H9 (cell line): ENCODE measurements around the gene MRPL43. TPM values are rescaled to one million over a fixed set of nuclear protein-coding genes. Genes with fewer than 3 reads are reported as not detected.
A peak's percentile ranks its signal among the peaks of the same experiment; 100 is the strongest.

Experiments
- DNase-seq: peaks from one replicate; pipeline ENCODE4 v3.0.0-alpha.2; 2017
- H2AFZ ChIP-seq: one replicate; pipeline ENCODE4 v1.6.1; 2013; ENCODE audit warnings: mild to moderate bottlenecking, low read length, control low read depth, moderate library complexity
- H2AK5ac ChIP-seq: 2 replicates; pipeline ENCODE4 v1.6.1; 2013; ENCODE audit warnings: low read length, control low read depth, mixed read lengths; ENCODE audit not compliant: insufficient read length
- H2BK120ac ChIP-seq: one replicate; pipeline ENCODE4 v1.6.1; 2013; ENCODE audit warnings: low read depth, mild to moderate bottlenecking, low read length, control low read depth, inconsistent platforms; ENCODE audit not compliant: poor library complexity, severe bottlenecking
- H2BK12ac ChIP-seq: 2 replicates; pipeline ENCODE4 v1.6.1; 2013; ENCODE audit warnings: low read length, control low read depth, mixed read lengths, low read depth; ENCODE audit not compliant: insufficient read length
- H2BK15ac ChIP-seq: 2 replicates; pipeline ENCODE4 v1.6.1; 2013; ENCODE audit warnings: low read depth, low read length, control low read depth
- H2BK20ac ChIP-seq: one replicate; pipeline ENCODE4 v1.6.1; 2013; ENCODE audit warnings: low read depth, mild to moderate bottlenecking, low read length, control low read depth, inconsistent platforms; ENCODE audit not compliant: poor library complexity, severe bottlenecking
- H2BK5ac ChIP-seq: 2 replicates; pipeline ENCODE4 v1.6.1; 2013; ENCODE audit warnings: low read length, control low read depth, mixed read lengths; ENCODE audit not compliant: insufficient read length
- H3K14ac ChIP-seq: 2 replicates; pipeline ENCODE4 v1.6.1; 2013; ENCODE audit warnings: low read length, control low read depth; ENCODE audit not compliant: insufficient read depth
- H3K18ac ChIP-seq: 2 replicates; pipeline ENCODE4 v1.6.1; 2013; ENCODE audit warnings: low read depth, mild to moderate bottlenecking, mixed read lengths, low read length, control low read depth; ENCODE audit not compliant: insufficient read length
- H3K23ac ChIP-seq: 2 replicates; pipeline ENCODE4 v1.6.1; 2013; ENCODE audit warnings: low read length, control low read depth, mixed read lengths, low read depth; ENCODE audit not compliant: insufficient read length
- H3K23me2 ChIP-seq: 2 replicates; pipeline ENCODE4 v1.6.1; 2013; ENCODE audit warnings: low read depth, mild to moderate bottlenecking, mixed read lengths, low read length, control low read depth; ENCODE audit not compliant: insufficient read length, poor library complexity, severe bottlenecking
- H3K27ac ChIP-seq: 2 replicates; pipeline ENCODE4 v1.5.1; 2013; ENCODE audit warnings: low read length, control low read depth, mixed read lengths, low read depth; ENCODE audit not compliant: insufficient read length
- H3K27me3 ChIP-seq: 2 replicates; pipeline ENCODE4 v1.6.1; 2013; ENCODE audit warnings: low read length, control low read depth, inconsistent platforms; ENCODE audit not compliant: insufficient read depth
- H3K4ac ChIP-seq: 2 replicates; pipeline ENCODE4 v1.6.1; 2013; ENCODE audit warnings: low read depth, mild to moderate bottlenecking, control low read depth, inconsistent platforms, low read length, moderate library complexity
- H3K4me1 ChIP-seq: 2 replicates; pipeline ENCODE4 v1.6.1; 2013; ENCODE audit warnings: low read length, control low read depth, inconsistent platforms; ENCODE audit not compliant: insufficient read depth
- H3K4me2 ChIP-seq: 2 replicates; pipeline ENCODE4 v1.6.1; 2013; ENCODE audit warnings: low read length, control low read depth, mixed read lengths; ENCODE audit not compliant: insufficient read length, insufficient read depth
- H3K56ac ChIP-seq: 2 replicates; pipeline ENCODE4 v1.6.1; 2013; ENCODE audit warnings: low read depth, mild to moderate bottlenecking, mixed read lengths, low read length, control low read depth; ENCODE audit not compliant: insufficient read length
- H3K79me1 ChIP-seq: 2 replicates; pipeline ENCODE4 v1.6.1; 2013; ENCODE audit warnings: low read depth, mild to moderate bottlenecking, moderate library complexity, low read length, control low read depth, inconsistent platforms; ENCODE audit not compliant: insufficient read depth, poor library complexity, severe bottlenecking
- H3K79me2 ChIP-seq: 2 replicates; pipeline ENCODE4 v1.6.1; 2013; ENCODE audit warnings: low read length, control low read depth, inconsistent platforms; ENCODE audit not compliant: insufficient read depth
- H3K9ac ChIP-seq: 2 replicates; pipeline ENCODE4 v1.6.1; 2013; ENCODE audit warnings: low read length, control low read depth, mixed read lengths; ENCODE audit not compliant: insufficient read length; ENCODE audit errors: extremely low read depth
- H3K9me3 ChIP-seq: one replicate; pipeline ENCODE4 v1.6.1; 2013; ENCODE audit warnings: low read depth, low read length, inconsistent platforms; ENCODE audit not compliant: control insufficient read depth
- H3T11ph ChIP-seq: one replicate; pipeline ENCODE4 v1.6.1; 2013; ENCODE audit warnings: mild to moderate bottlenecking, low read length, control low read depth, inconsistent platforms
- H4K20me1 ChIP-seq: one replicate; pipeline ENCODE4 v1.6.1; 2013; ENCODE audit not compliant: control insufficient read depth, insufficient read length, insufficient read depth
- H4K5ac ChIP-seq: 2 replicates; pipeline ENCODE4 v1.6.1; 2013; ENCODE audit warnings: low read depth, mild to moderate bottlenecking, mixed read lengths, low read length, control low read depth; ENCODE audit not compliant: insufficient read length
- H4K8ac ChIP-seq: replicated peaks from 2 replicates; pipeline ENCODE4 v1.6.1; 2013; ENCODE audit warnings: low read length, control low read depth, mixed read lengths, low read depth; ENCODE audit not compliant: insufficient read length
- H4K91ac ChIP-seq: 2 replicates; pipeline ENCODE4 v1.6.1; 2013; ENCODE audit warnings: low read depth, mild to moderate bottlenecking, moderate library complexity, mixed read lengths, low read length, control low read depth; ENCODE audit not compliant: insufficient read length
- H3K27ac Mint-ChIP-seq, 3 experiments: 2 replicates in 2 of 3; 3 replicates in 1 of 3; pipeline ENCODE4 v1.8.0; 2020 to 2021; ENCODE audit warnings: mixed read lengths in 3 of 3, mild to moderate bottlenecking in 1 of 3, moderate library complexity in 1 of 3
- H3K27me3 Mint-ChIP-seq: 2 replicates; pipeline ENCODE4 v1.8.0; 2021; ENCODE audit warnings: low read depth, mild to moderate bottlenecking, moderate library complexity, mixed read lengths
- H3K36me3 Mint-ChIP-seq, 3 experiments: 2 replicates in 2 of 3; 3 replicates in 1 of 3; pipeline ENCODE4 v1.8.0; 2020 to 2021; ENCODE audit warnings: low read depth in 3 of 3, mixed read lengths in 3 of 3; ENCODE audit not compliant: insufficient read depth in 1 of 3
- H3K4me1 Mint-ChIP-seq, 2 experiments: 2 replicates each; pipeline ENCODE4 v1.8.0; 2020; ENCODE audit warnings: mixed read lengths in 2 of 2
- H3K4me3 Mint-ChIP-seq, 2 experiments: 2 replicates in 1 of 2; 3 replicates in 1 of 2; pipeline ENCODE4 v1.8.0; 2020 to 2021; ENCODE audit warnings: mild to moderate bottlenecking in 2 of 2, mixed read lengths in 2 of 2, moderate library complexity in 1 of 2
- H3K9me3 Mint-ChIP-seq, 2 experiments: 2 replicates in 1 of 2; 3 replicates in 1 of 2; pipeline ENCODE4 v1.8.0; 2020; ENCODE audit warnings: mild to moderate bottlenecking in 2 of 2, mixed read lengths in 2 of 2, moderate library complexity in 1 of 2
- WGBS: extraction: QIAGEN DNeasy Blood & Tissue Kit; methylation state at CpG from one replicate; pipeline ENCODE4 v1.1.7; 2013; ENCODE audit warnings: missing lambda C conversion rate, low lambda C conversion rate, mixed read lengths; ENCODE audit not compliant: insufficient read length; ENCODE audit errors: extremely low coverage; 5-methylcytosine and 5-hydroxymethylcytosine counted together
- total RNA-seq: library from RNA; stranded (reverse); gene quantifications from 2 replicates; pipeline ENCODE4 v1.2.1, GENCODE V29; 2021
- TF ChIP-seq, protein P1 (sequence below): fragments of 200-600 bp; sonication (generic); conservative IDR thresholded peaks from 3 replicates; pipeline ENCODE4 v1.8.0; 2021; ENCODE audit warnings: antibody characterized with exemption, mild to moderate bottlenecking

MRPL43 gene
- total RNA-seq, 1 experiment from 2014 or later: 70.3 TPM

DNA sequence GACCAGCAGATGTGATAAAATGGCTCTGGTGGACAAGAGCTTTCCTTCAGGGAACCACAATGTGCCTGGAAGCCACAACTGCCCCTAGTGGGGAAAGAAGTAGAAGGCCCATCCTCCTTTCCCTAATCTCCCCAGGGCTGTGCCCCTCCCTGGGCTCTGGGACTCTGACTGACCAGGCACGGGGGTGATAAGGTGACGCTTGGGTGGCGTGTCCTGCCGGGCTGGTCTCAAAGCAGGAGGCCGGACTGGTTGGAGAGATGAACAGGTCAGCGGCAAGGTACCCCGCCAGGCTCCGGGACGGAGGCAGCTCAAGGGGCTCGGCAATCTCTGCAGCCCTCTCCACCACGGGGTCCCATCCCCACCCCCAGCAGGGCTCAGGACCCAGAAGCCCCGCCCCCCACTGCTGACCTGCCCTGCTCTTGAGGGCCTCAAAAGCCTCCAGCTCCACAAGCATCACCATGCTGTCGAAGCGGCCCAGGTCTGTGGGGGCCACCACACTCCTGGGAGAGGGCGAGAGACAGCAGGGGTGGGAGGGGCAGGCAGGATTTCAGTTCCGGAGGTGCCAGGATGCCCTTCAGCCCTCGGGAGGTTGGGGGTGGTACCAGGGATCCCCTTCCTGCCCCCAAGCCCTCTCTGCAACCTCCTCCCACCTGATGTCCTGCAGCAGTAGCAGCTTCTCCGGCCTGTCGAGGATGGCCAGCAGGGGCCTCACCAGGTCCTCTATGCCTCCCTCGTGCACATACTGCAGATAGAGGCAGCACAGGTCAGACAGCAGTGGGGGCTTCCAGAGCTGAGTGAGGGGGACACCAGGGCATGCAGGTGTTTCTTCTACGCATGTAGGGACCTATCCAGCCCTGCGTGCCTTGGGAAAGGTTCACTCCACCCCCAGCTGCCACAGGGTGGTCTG lies 24.5 kb upstream of the MRPL43 start:
- Mint-ChIP-seq H3K9me3 (no peaks in the 10 kb centered on the region; a peak in 1 of 5 replicates), H3K4me1 (peaks cover 24 to 41% of the 10 kb centered on the region in 2 experiments), H3K27me3 (peaks cover 31% of the 10 kb centered on the region), H3K27ac (no peak overlapping the region), H3K4me3 (no peak overlapping the region), H3K36me3 (peaks cover 0 to 6% (median 5%) of the 10 kb centered on the region in 3 experiments; a peak in 2 of 7 replicates)
- Histone ChIP-seq H3K4me1 (no peaks in the 10 kb centered on the region), H3K23me2 (no peaks in the 10 kb centered on the region), H2BK5ac (no peak overlapping the region), H3K79me2 (no peaks in the 10 kb centered on the region), H3K56ac (no peak overlapping the region), H4K20me1 (no peaks in the 10 kb centered on the region), H3K4me2 (no peak overlapping the region), H2BK120ac (no peak overlapping the region), H3K18ac (no peak overlapping the region), H3K14ac (no peak overlapping the region), H3K27me3 (no peaks in the 10 kb centered on the region; the same call in 1 of the 2 replicates), H3K79me1 (no peaks in the 10 kb centered on the region), H3T11ph (no peak overlapping the region), H2BK20ac (no peak overlapping the region), H4K8ac (no peak overlapping the region), H2BK12ac (no peak overlapping the region), H2BK15ac (no peak overlapping the region), H4K5ac (no peak overlapping the region), H3K4ac (no peak overlapping the region), H3K9me3 (no peaks in the 10 kb centered on the region), H2AFZ (no peak overlapping the region), H3K27ac (no peak overlapping the region), H2AK5ac (no peak overlapping the region), H4K91ac (no peak overlapping the region), H3K23ac (no peak overlapping the region), H3K9ac (no peak overlapping the region)
- DNase-seq: peak; percentile 67
- WGBS: no CpG with 5 or more reads among the region's 22 CpGs
- TF ChIP-seq, protein P1, sequence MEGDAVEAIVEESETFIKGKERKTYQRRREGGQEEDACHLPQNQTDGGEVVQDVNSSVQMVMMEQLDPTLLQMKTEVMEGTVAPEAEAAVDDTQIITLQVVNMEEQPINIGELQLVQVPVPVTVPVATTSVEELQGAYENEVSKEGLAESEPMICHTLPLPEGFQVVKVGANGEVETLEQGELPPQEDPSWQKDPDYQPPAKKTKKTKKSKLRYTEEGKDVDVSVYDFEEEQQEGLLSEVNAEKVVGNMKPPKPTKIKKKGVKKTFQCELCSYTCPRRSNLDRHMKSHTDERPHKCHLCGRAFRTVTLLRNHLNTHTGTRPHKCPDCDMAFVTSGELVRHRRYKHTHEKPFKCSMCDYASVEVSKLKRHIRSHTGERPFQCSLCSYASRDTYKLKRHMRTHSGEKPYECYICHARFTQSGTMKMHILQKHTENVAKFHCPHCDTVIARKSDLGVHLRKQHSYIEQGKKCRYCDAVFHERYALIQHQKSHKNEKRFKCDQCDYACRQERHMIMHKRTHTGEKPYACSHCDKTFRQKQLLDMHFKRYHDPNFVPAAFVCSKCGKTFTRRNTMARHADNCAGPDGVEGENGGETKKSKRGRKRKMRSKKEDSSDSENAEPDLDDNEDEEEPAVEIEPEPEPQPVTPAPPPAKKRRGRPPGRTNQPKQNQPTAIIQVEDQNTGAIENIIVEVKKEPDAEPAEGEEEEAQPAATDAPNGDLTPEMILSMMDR: peak; percentile 66
